GM18508 (cell line): ENCODE data around the gene LIPG.

Experiments used
- ATAC-seq: cut with Tn5 transposase; IDR thresholded peaks from one replicate; pipeline ENCODE4 v1.9.1; 2021; ENCODE audit warnings: moderate number of reproducible peaks; ENCODE audit not compliant: insufficient read depth, unreplicated experiment

LIPG gene

GRCh38 chr18:49608366-49609255 is 46.8 kb downstream of the LIPG start:
- no peak for ATAC-seq

GRCh38 chr18:49609256-49610021 is 47.6 kb downstream of the LIPG start:
- ATAC-seq, result no peak

GRCh38 chr18:49610022-49610445 is 48.2 kb downstream of the LIPG start:
- no peak for ATAC-seq

- ATAC-seq, result no peak
Observed at GRCh38 chr18:49611316-49611715, 49.5 kb downstream of the LIPG start.

- no peak for ATAC-seq
Observed at GRCh38 chr18:49612515-49613033, 50.7 kb downstream of the LIPG start.

GRCh38 chr18:49613141-49613640 is 51.3 kb downstream of the LIPG start:
- no peak for ATAC-seq

GRCh38 chr18:49613641-49614151 is 51.8 kb downstream of the LIPG start:
- no peak for ATAC-seq

- no peak for ATAC-seq
Observed at GRCh38 chr18:49616618-49617328, 54.9 kb downstream of the LIPG start.

- no peak for ATAC-seq
Observed at GRCh38 chr18:49617329-49617695, 55.5 kb downstream of the LIPG start.

- ATAC-seq, result no peak
Observed at GRCh38 chr18:49617865-49618264, 56.0 kb downstream of the LIPG start.

GRCh38 chr18:49618742-49619681 is 57.2 kb downstream of the LIPG start:
- no peak for ATAC-seq

GRCh38 chr18:49619801-49620200 is 57.9 kb downstream of the LIPG start:
- ATAC-seq, result no peak

- no peak for ATAC-seq
Observed at GRCh38 chr18:49621301-49621700, 59.4 kb downstream of the LIPG start.

GRCh38 chr18:49621717-49622351 is 60.0 kb downstream of the LIPG start:
- no peak for ATAC-seq

GRCh38 chr18:49623571-49623970 is 61.7 kb downstream of the LIPG start:
- no peak for ATAC-seq

GRCh38 chr18:49625021-49625691 is 63.3 kb downstream of the LIPG start:
- no peak for ATAC-seq

GRCh38 chr18:49626842-49627467 is 65.1 kb downstream of the LIPG start:
- no peak for ATAC-seq

- ATAC-seq, result no peak
Observed at GRCh38 chr18:49628119-49628518, 66.3 kb downstream of the LIPG start.
